ENCODE measurements around the gene OR8G5.

GRCh38 chr11:124240621-124241397, 15.4 kb upstream of the OR8G5 start, which contains the start of gene OR8G1:
- TF ChIP-seq CTCF (conservative IDR thresholded peaks at IDR 0.05) (no peak), ZFX (IDR thresholded peaks at IDR 0.05) (no peak)
